Measurements from ENCODE around the gene CELA3B.
"Not testable (repeated sequence)": the region's sequence is repeated elsewhere in the genome, so short reads cannot be mapped to it uniquely, and the experiment has no call there.

Gene CELA3B

GRCh38 chr1:21980515-21981220, 3.8 kb downstream of the CELA3B start:
- not testable (repeated sequence) for DNase-seq (ENCODE audit: low read depth)

DNA sequence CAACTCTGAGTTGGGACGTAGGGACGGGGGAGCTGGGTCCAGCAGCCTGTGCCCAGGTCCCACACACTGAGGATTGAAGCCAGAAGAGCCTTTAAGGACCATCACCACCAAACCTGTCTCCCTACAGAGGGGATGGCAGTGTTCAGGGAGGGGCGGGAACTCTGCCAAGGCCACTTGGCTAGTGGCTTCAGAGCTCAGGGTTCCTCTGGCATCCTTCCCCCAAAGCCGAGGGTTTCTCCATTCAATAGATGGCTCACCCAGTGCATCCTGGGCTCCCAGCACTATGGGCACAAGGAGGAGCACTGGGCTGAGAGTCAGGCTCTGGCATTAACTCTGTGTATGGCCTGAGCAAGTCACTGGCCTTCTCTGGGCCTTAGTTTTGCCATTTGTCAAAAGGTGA, 4.4 kb downstream of the CELA3B start:
- DNase-seq (ENCODE audit: low read depth) = not testable (repeated sequence)

DNA sequence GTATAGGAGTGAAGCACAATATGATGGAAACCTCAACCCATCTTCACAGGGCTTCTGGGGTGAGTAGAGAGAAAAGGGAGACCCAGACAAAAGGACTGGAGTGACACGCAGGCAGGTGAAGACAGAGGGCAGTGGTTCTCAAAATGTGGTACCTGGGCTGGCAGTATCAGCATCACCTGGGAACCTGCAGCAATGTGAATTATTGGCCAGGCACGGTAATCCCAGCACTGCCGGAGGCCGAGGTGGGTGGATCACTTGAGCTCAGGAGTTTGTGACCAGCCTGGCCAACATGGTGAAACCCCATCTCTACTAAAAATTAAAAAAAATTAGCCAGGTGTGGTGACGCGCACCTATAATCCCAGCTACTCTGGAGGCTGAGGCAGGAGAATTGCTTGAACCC, 5.3 kb downstream of the CELA3B start:
- not testable (repeated sequence) for DNase-seq (ENCODE audit: low read depth)

- not testable (repeated sequence) for DNase-seq (ENCODE audit: low read depth)
Observed at GRCh38 chr1:21983539-21983938, 6.7 kb downstream of the CELA3B start.

DNA sequence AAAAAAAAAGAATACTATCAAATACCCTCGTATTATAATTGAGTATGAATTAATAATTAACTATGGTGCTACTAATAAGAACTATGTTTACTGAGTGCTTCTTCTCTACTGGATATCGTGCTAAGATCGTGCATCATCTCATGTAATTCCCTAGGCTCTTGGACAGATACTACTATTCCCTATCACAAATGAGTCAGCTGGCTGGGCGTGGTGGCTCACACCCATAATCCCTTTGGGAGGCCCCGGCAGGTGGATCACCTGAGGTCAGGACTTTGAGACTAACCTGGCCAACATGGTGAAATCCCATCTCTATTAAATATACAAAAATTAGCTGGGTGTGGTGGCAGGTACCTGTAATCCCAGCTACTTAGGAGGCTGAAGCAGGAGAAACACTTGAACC, 9.1 kb downstream of the CELA3B start:
- DNase-seq (ENCODE audit: low read depth) = not testable (repeated sequence)

DNA sequence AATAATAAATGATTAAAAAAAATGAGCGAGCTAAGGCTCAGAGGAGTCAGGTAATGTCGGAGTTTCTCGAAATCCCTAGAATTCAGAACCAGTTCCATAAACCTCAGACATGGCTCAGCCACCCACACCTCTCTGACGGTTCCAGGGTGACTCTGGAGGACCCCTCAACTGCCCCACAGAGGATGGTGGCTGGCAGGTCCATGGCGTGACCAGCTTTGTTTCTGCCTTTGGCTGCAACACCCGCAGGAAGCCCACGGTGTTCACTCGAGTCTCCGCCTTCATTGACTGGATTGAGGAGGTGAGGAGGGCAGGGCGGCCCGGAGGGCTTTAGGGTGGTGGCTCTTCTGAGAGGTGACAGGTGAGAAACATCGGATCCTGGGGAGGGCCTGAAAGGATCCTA, 9.6 kb downstream of the CELA3B start:
- DNase-seq (ENCODE audit: low read depth) = not testable (repeated sequence)

- not testable (repeated sequence) for DNase-seq (ENCODE audit: low read depth)
Observed at GRCh38 chr1:21989672-21990393, 13.0 kb downstream of the CELA3B start.

DNA sequence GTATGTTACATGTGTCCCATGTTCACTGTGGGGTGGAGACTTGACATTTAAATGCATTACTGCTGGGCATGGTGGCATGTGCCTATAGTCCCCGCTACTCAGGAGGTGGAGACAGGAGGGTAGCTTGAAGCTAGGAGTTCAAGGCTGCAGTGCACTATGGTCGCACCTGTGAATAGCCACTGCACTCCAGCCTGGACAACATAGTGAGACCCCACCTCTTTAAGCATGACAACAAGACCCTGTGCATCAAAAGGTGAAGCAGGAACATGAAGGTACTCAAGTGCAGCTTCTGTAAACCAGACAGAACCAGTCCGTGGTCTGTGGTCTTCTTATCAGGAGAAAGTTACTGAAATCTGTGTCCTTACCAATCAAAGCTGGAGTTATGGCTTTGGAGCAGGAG, 15.4 kb downstream of the CELA3B start:
- DNase-seq (ENCODE audit: low read depth) = not testable (repeated sequence)

DNA sequence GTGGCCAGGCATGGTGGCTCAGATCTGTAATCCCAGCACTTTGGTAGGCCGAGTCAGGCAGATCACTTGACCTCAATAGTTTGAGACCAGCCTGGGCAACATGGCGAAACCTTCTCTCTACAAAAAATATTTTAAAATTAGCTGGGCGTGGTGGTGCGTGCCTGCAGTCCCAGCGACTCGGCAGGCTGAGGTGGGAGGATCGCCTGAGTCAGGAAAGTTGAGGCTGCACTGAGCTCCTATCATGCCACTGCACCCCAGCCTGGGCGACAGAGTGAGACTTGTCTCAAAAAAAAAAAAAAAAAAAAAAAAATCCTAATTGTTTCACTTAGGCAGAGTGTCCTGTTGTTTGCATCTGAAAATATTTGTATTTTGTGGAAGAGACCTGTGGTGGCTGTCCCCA, 17.9 kb downstream of the CELA3B start:
- DNase-seq (ENCODE audit: low read depth) = not testable (repeated sequence)

DNA sequence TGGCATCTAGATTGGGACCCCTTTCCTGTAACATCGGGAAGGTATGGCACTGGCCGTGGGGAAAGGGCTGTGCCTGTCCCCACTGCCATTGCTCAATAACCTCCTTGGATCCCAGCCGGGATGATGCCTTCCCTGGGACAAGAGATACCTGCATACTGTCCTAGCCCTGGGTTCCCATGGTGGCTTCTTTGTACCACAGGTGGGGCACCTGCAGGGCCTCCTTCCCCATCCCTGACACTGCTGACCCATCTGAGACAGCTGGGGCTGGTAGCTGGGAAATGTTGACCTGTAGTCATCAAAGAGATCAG, 19.8 kb downstream of the CELA3B start:
- not testable (repeated sequence) for DNase-seq (ENCODE audit: low read depth)

- DNase-seq (ENCODE audit: low read depth) = not testable (repeated sequence)
Observed at GRCh38 chr1:21997891-21998623, 21.2 kb downstream of the CELA3B start.

DNA sequence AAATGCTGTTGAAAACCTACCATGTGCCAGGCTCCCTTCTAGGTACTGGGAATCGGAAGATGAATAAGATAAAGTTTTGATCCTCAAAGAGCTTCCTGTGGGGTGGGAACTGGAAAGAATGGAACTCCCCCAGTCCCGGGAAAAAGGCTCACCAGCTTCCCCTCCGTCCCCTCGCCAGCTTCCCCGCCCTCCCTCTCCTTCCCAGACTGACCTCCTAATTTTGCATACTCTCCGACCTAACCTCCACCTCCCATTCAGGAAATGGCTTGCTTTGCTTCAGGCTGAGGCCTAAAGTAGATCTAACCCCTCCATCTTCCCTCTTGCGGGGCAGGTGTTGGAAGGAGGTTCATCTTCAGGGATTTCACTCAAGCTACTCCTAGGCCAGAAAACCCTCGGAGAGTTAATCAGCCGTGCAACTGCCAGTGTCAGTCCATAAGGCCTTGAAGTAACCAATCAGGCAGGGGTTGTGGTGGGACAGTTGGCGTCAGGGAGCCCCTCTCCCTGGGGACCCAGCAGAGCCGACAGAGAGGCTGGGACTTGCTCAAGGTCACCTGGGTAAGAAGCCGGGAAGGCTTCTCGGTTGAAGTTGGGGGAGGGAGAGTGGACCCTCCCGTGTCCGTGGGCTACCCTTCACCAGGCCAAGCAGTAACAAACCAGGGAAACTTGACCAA, 21.9 kb downstream of the CELA3B start:
- not testable (repeated sequence) for DNase-seq (ENCODE audit: low read depth)

DNA sequence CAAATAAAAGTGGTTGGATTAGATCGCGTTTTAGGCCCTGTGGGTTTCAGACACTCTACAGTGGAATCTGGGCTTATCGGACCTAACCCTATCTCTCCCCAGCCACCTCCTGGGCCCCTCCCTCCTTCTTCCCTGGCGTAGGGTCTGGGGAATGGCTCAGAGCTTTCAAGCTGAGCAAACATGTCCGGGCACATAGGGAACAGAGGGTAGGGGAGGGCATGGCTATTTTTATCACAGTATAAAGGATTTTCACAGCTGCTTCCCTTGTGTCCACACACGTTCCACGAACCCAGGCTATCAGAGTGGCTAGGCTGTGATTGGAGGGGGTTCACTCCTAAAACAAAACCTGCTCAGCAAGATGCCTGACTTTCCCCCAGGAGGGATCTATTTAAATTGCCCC, 22.8 kb downstream of the CELA3B start:
- not testable (repeated sequence) for DNase-seq (ENCODE audit: low read depth)

- DNase-seq (ENCODE audit: low read depth) = no peak
Observed at GRCh38 chr1:22001409-22001808, 24.6 kb downstream of the CELA3B start, which contains the start of gene CELA3A. Gene CELA3A (plus strand): TSS chr1:22001657. CDS start chr1:22001675, 18 bp downstream.

DNA sequence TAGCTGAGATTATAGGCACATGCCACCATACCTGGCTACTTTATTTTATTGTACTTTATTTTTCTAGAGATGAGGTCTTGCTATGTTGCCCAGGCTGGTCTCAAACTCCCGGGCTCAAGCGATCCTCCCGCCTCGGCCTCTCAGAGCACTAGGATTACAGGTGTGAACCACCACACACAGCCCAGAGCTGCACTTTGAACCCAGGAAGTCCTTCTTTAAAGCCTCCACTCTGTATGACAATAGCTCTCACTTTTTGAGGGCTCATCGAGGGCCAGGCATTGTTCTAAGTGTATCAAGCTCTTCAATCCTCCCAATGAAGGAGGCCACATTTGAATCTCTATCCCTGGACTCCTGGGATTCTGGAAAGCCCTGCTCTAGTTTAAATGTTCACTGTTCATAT, 25.6 kb downstream of the CELA3B start:
- not testable (repeated sequence) for DNase-seq (ENCODE audit: low read depth)

DNA sequence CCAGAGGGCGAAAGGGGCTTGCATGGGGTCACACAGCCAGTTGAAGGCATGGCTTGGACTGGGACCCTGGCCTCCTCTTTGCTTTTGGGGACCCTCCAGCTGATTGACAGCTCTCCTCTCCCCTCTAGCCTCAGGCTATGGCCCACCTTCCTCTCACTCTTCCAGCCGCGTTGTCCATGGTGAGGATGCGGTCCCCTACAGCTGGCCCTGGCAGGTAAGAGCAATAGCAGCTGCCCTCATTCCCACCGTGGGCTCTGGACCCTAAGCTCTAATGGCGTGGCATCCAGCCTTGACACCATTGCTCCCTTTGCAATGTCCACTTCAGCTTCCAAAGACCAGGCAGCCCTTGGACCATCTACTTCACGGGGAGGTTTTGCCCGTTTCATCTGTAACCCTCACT, 26.1 kb downstream of the CELA3B start:
- not testable (repeated sequence) for DNase-seq (ENCODE audit: low read depth)

GRCh38 chr1:22003959-22004358, 27.1 kb downstream of the CELA3B start:
- DNase-seq (ENCODE audit: low read depth) = not testable (repeated sequence)

DNA sequence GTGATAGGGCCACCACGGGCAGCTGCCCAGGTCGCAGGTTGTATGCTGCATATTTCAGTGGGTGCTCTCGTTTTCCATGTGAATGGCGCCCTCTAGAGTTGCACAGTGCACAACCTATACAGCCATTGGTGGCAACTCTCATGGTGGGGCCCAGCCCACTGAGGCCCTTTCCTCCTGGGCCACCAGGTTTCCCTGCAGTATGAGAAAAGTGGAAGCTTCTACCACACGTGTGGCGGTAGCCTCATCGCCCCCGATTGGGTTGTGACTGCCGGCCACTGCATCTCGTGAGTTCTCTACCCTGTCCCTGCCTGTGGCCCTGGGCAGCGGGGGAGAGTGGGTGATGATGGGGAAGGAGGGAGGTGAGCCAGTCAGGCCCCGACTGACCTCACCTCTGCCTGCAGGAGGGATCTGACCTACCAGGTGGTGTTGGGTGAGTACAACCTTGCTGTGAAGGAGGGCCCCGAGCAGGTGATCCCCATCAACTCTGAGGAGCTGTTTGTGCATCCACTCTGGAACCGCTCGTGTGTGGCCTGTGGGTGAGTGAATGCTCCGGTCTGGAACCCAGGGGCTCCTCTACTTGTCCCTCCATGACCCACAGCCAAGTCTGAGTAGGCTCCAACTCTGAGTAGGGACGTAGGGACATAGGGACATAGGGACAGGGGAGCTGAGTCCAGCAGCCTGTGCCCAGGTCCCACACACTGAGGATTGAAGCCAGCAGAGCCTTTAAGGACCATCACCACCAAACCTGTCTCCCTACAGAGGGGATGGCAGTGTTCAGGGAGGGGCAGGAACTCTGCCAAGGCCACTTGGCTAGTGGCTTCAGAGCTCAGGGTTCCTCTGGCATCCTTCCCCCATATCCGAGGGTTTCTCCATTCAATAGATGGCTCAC, 28.7 kb downstream of the CELA3B start:
- not testable (repeated sequence) for DNase-seq (ENCODE audit: low read depth)

DNA sequence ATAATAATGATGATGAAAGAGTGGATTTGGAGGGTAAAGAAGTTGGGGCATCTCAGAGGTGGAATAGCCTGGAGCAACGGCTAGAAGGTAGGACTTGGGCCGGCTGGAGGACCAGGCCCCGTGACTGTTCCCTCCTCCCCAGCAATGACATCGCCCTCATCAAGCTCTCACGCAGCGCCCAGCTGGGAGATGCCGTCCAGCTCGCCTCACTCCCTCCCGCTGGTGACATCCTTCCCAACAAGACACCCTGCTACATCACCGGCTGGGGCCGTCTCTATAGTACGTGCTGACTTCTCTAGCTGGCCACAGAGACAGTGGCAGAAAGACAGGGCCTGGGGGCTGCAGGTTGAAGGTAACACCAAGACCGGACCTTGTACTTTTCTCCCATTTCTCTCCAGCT, 29.9 kb downstream of the CELA3B start:
- not testable (repeated sequence) for DNase-seq (ENCODE audit: low read depth)

GRCh38 chr1:22007262-22007661, 30.4 kb downstream of the CELA3B start:
- not testable (repeated sequence) for DNase-seq (ENCODE audit: low read depth)

GRCh38 chr1:22009566-22009965, 32.7 kb downstream of the CELA3B start:
- DNase-seq (ENCODE audit: low read depth) = not testable (repeated sequence)
